Neural cell (in vitro differentiated cells): Measurements from ENCODE around the gene DLG4. TPM values are rescaled to one million over a fixed set of nuclear protein-coding genes. Genes with fewer than 3 reads are reported as not detected.

Source experiments
- H2AFZ ChIP-seq: fragments of 200-600, 300-800 bp; sonication (generic), shearing (Covaris generic); 2 replicates; pipeline ENCODE4 v1.6.0; 2014; ENCODE audit warnings: low read depth, mild to moderate bottlenecking, antibody characterized with exemption, low read length, moderate library complexity
- H3F3A ChIP-seq: fragments of 200-600 bp; shearing (Covaris generic); 2 replicates; pipeline ENCODE4 v1.6.1; 2016; ENCODE audit warnings: mild to moderate bottlenecking, moderate library complexity, mixed read lengths, antibody characterized with exemption, low read length; ENCODE audit not compliant: insufficient read depth, poor library complexity, severe bottlenecking
- H3K27ac ChIP-seq: fragments of 200-600, 300-800 bp; sonication (generic), shearing (Covaris generic); 2 replicates; pipeline ENCODE4 v1.5.1; 2014; ENCODE audit warnings: mild to moderate bottlenecking, low read length, moderate library complexity
- H3K27me3 ChIP-seq: fragments of 300-800, 200-600 bp; sonication (generic), shearing (Covaris generic); 2 replicates; pipeline ENCODE4 v1.6.0; 2014; ENCODE audit warnings: mild to moderate bottlenecking, low read depth, low read length, moderate library complexity; ENCODE audit not compliant: insufficient read depth
- H3K36me3 ChIP-seq: fragments of 300-800, 200-600 bp; sonication (generic), shearing (Covaris generic); 2 replicates; pipeline ENCODE4 v1.5.1; 2014; ENCODE audit warnings: mild to moderate bottlenecking, antibody characterized with exemption, low read length, moderate library complexity; ENCODE audit not compliant: insufficient read depth
- H3K4me2 ChIP-seq: fragments of 300-800, 200-600 bp; sonication (generic), shearing (Covaris generic); 2 replicates; pipeline ENCODE4 v1.6.0; 2014; ENCODE audit warnings: mild to moderate bottlenecking, low read length
- H3K4me3 ChIP-seq: fragments of 300-800, 200-600 bp; sonication (generic), shearing (Covaris generic); 2 replicates; pipeline ENCODE4 v1.5.1; 2014; ENCODE audit warnings: mild to moderate bottlenecking, low read length, moderate library complexity
- H3K79me2 ChIP-seq: fragments of 200-600 bp; shearing (Covaris generic); replicated peaks from 2 replicates; pipeline ENCODE4 v1.6.0; 2014; ENCODE audit warnings: mild to moderate bottlenecking, low read length, moderate library complexity; ENCODE audit not compliant: insufficient read depth
- H3K9ac ChIP-seq: fragments of 300-800, 200-600 bp; sonication (generic), shearing (Covaris generic); 2 replicates; pipeline ENCODE4 v1.6.1; 2016; ENCODE audit warnings: mild to moderate bottlenecking, low read length, mixed read lengths
- H3K9me2 ChIP-seq: fragments of 200-600 bp; shearing (Covaris generic); 2 replicates; pipeline ENCODE4 v1.6.1; 2016; ENCODE audit warnings: mild to moderate bottlenecking, low read length, mixed read lengths; ENCODE audit not compliant: insufficient read depth
- H3K9me3 ChIP-seq: fragments of 200-600, 300-800 bp; sonication (generic), shearing (Covaris generic); 2 replicates; pipeline ENCODE4 v1.6.1; 2016; ENCODE audit warnings: mild to moderate bottlenecking, mixed run types, low read length, moderate library complexity, mixed read lengths
- H4K20me1 ChIP-seq: fragments of 200-600 bp; shearing (Covaris generic); 2 replicates; pipeline ENCODE4 v1.6.1; 2016; ENCODE audit warnings: mild to moderate bottlenecking, mixed run types; ENCODE audit not compliant: insufficient read depth
- CTCF ChIP-seq: fragments of 450-650 bp; IDR thresholded peaks from 2 replicates; pipeline ENCODE4 v1.5.1; 2014; ENCODE audit warnings: antibody characterized with exemption, mild to moderate bottlenecking, moderate library complexity; ENCODE audit not compliant: poor library complexity, severe bottlenecking
- EP300 ChIP-seq: fragments of 450-650 bp; conservative IDR thresholded peaks from 2 replicates; pipeline ENCODE4 v1.6.1; 2014; ENCODE audit warnings: antibody characterized with exemption, mild to moderate bottlenecking, moderate library complexity; ENCODE audit not compliant: poor library complexity, severe bottlenecking
- EZH2 ChIP-seq: fragments of 200-600, 300-800 bp; shearing (Covaris generic), sonication (generic); IDR thresholded peaks from 2 replicates; pipeline ENCODE4 v1.6.1; 2014; ENCODE audit warnings: antibody characterized with exemption, low read length, borderline replicate concordance, mild to moderate bottlenecking; ENCODE audit not compliant: insufficient read depth, poor library complexity, severe bottlenecking
- MXI1 ChIP-seq: fragments of 450-650 bp; conservative IDR thresholded peaks from 2 replicates; pipeline ENCODE4 v1.6.1; 2014; ENCODE audit warnings: antibody characterized with exemption, mild to moderate bottlenecking; ENCODE audit not compliant: poor library complexity, severe bottlenecking
- POLR2AphosphoS5 ChIP-seq: IDR thresholded peaks from 2 replicates; pipeline ENCODE4 v1.6.1; 2012
- REST ChIP-seq: IDR thresholded peaks from 2 replicates; pipeline ENCODE4 v1.6.1; 2012; ENCODE audit warnings: borderline replicate concordance
- SMC3 ChIP-seq: fragments of 450-650 bp; conservative IDR thresholded peaks from 2 replicates; pipeline ENCODE4 v1.6.1; 2014; ENCODE audit warnings: antibody characterized with exemption, mild to moderate bottlenecking, moderate library complexity; ENCODE audit not compliant: poor library complexity
- TAF1 ChIP-seq: IDR thresholded peaks from 2 replicates; pipeline ENCODE4 v1.6.1; 2012; ENCODE audit warnings: low read depth
- polyA plus RNA-seq: library from polyadenylated mRNA; depleted of rRNA; stranded (reverse); fragments of >200 nt; gene quantifications from 2 replicates; pipeline ENCODE4 v1.2.3, GENCODE V29; 2014

The DLG4 gene
- polyA plus RNA-seq, 1 donor from 2014 or later: 126 TPM

- Histone ChIP-seq H3K36me3 (no peaks in the 10 kb centered on the region), H3F3A (no peaks in the 10 kb centered on the region), H3K27me3 (no peaks in the 10 kb centered on the region), H3K9me3 (no peaks in the 10 kb centered on the region), H3K27ac (no peak overlapping the region), H3K9me2 (no peaks in the 10 kb centered on the region), H3K4me3 (peak overlapping the region; percentile 70), H4K20me1 (no peaks in the 10 kb centered on the region), H3K4me2 (peak overlapping the region; percentile 51), H3K9ac (no peak overlapping the region), H3K79me2 (peaks cover 55% of the 10 kb centered on the region), H2AFZ (no peak overlapping the region)
- TF ChIP-seq EZH2: no peak
Measured at GRCh38 chr17:7249214-7249613, 29.6 kb upstream of the DLG4 start.

- H3K4me3 ChIP-seq: peak overlapping the region; percentile 70
- H3F3A ChIP-seq: no peaks in the 10 kb centered on the region
- H3K27ac ChIP-seq: no peak overlapping the region
- H3K9me2 ChIP-seq: no peaks in the 10 kb centered on the region
- H3K36me3 ChIP-seq: no peaks in the 10 kb centered on the region
- H2AFZ ChIP-seq: no peak overlapping the region
- H3K9ac ChIP-seq: no peak overlapping the region
- TF ChIP-seq MXI1: no peak
- no peak for TF ChIP-seq EP300
- no peak for TF ChIP-seq POLR2AphosphoS5
- TF ChIP-seq SMC3: no peak
- TF ChIP-seq CTCF: no peak
- no peak for TF ChIP-seq REST
- H3K9me3 ChIP-seq: no peaks in the 10 kb centered on the region
- peak overlapping the region; percentile 51 for H3K4me2 ChIP-seq
- H4K20me1 ChIP-seq: no peaks in the 10 kb centered on the region
- no peaks in the 10 kb centered on the region for H3K27me3 ChIP-seq
- peaks cover 52% of the 10 kb centered on the region for H3K79me2 ChIP-seq
Measured at GRCh38 chr17:7248796-7249195, 29.2 kb upstream of the DLG4 start.

GRCh38 chr17:7246779-7247178, 27.1 kb upstream of the DLG4 start:
- no peaks in the 10 kb centered on the region for H3F3A ChIP-seq
- peaks cover 50% of the 10 kb centered on the region for H3K79me2 ChIP-seq
- H3K4me3 ChIP-seq: no peak overlapping the region
- no peak overlapping the region for H3K27ac ChIP-seq
- no peaks in the 10 kb centered on the region for H3K9me3 ChIP-seq
- H2AFZ ChIP-seq: no peak overlapping the region
- H3K4me2 ChIP-seq: no peak overlapping the region
- no peaks in the 10 kb centered on the region for H3K9me2 ChIP-seq
- H3K9ac ChIP-seq: no peak overlapping the region
- H3K36me3 ChIP-seq: no peaks in the 10 kb centered on the region
- H3K27me3 ChIP-seq: no peaks in the 10 kb centered on the region
- no peaks in the 10 kb centered on the region for H4K20me1 ChIP-seq
- TF ChIP-seq SMC3 (no peak), CTCF (no peak), MXI1 (no peak), POLR2AphosphoS5 (no peak), TAF1 (no peak), REST (no peak), EZH2 (no peak)
